ENCODE measurements around the gene ANAPC5.
"Not testable (repeated sequence)": the region's sequence is repeated elsewhere in the genome, so short reads cannot be mapped to it uniquely, and the experiment has no call there.

Gene ANAPC5

GRCh38 chr12:121365416-121366062 lies 13.3 kb upstream of the ANAPC5 start:
- DNase-seq, result no peak

- DNase-seq, result no peak
Observed at GRCh38 chr12:121364683-121365121, 12.5 kb upstream of the ANAPC5 start.

GRCh38 chr12:121358073-121358472 lies 5.9 kb upstream of the ANAPC5 start:
- no peak for DNase-seq

GRCh38 chr12:121357331-121357730 lies 5.1 kb upstream of the ANAPC5 start:
- DNase-seq, result no peak

- no peak for DNase-seq
Observed at GRCh38 chr12:121356657-121357056, 4.4 kb upstream of the ANAPC5 start.

GRCh38 chr12:121355818-121356217 lies 3.6 kb upstream of the ANAPC5 start:
- no peak for DNase-seq

GRCh38 chr12:121352682-121353018 lies 439 bp upstream of the ANAPC5 start:
- no peak for DNase-seq

- DNase-seq, result no peak
Observed at GRCh38 chr12:121346747-121347146, 5.5 kb downstream of the ANAPC5 start.

GRCh38 chr12:121345151-121345815 lies 6.9 kb downstream of the ANAPC5 start:
- no peak for DNase-seq

GRCh38 chr12:121344506-121344905 lies 7.7 kb downstream of the ANAPC5 start:
- DNase-seq, result no peak

GRCh38 chr12:121337416-121337815 lies 14.8 kb downstream of the ANAPC5 start:
- DNase-seq, result no peak

GRCh38 chr12:121334513-121335343 lies 17.5 kb downstream of the ANAPC5 start:
- peak; percentile 46 for DNase-seq

GRCh38 chr12:121333747-121334146 lies 18.5 kb downstream of the ANAPC5 start:
- DNase-seq, result no peak

- DNase-seq, result no peak
Observed at GRCh38 chr12:121331248-121331647, 21.0 kb downstream of the ANAPC5 start.

GRCh38 chr12:121330692-121331091 lies 21.5 kb downstream of the ANAPC5 start:
- no peak for DNase-seq

GRCh38 chr12:121330195-121330594 lies 22.0 kb downstream of the ANAPC5 start:
- DNase-seq, result no peak

- DNase-seq, result no peak
Observed at GRCh38 chr12:121328620-121329019, 23.6 kb downstream of the ANAPC5 start.

- no peak for DNase-seq
Observed at GRCh38 chr12:121326996-121327674, 25.1 kb downstream of the ANAPC5 start.

GRCh38 chr12:121325922-121326396 lies 26.3 kb downstream of the ANAPC5 start:
- no peak for DNase-seq

GRCh38 chr12:121323908-121324307 lies 28.3 kb downstream of the ANAPC5 start:
- no peak for DNase-seq

- DNase-seq, result no peak
Observed at GRCh38 chr12:121318121-121318520, 34.1 kb downstream of the ANAPC5 start.

GRCh38 chr12:121314431-121314830 lies 37.8 kb downstream of the ANAPC5 start:
- no peak for DNase-seq

GRCh38 chr12:121310231-121310630 lies 42.0 kb downstream of the ANAPC5 start:
- not testable (repeated sequence) for DNase-seq
